GM21529 (cell line): ENCODE results near the gene BAG5.
"Not testable (repeated sequence)": the region's sequence is repeated elsewhere in the genome, so short reads cannot be mapped to it uniquely, and the experiment has no call there.

ENCODE experiments used
- ATAC-seq: cut with Tn5 transposase; IDR thresholded peaks from one replicate; pipeline ENCODE4 v1.9.1; 2021; ENCODE audit not compliant: unreplicated experiment

Gene BAG5

GRCh38 chr14:103562429-103563225 lies at the start of gene BAG5, which contains the start of gene COA8:
TSS of gene BAG5 (minus strand) at chr14:103562657. CDS start at chr14:103561164, 1,493 bp downstream.
TSS of gene COA8 (plus strand) at chr14:103562960. CDS start at chr14:103563002, 42 bp downstream.
- ATAC-seq: peak; percentile 73

- no peak for ATAC-seq
Measured at GRCh38 chr14:103611215-103611614, 48.8 kb upstream of the BAG5 start.

DNA sequence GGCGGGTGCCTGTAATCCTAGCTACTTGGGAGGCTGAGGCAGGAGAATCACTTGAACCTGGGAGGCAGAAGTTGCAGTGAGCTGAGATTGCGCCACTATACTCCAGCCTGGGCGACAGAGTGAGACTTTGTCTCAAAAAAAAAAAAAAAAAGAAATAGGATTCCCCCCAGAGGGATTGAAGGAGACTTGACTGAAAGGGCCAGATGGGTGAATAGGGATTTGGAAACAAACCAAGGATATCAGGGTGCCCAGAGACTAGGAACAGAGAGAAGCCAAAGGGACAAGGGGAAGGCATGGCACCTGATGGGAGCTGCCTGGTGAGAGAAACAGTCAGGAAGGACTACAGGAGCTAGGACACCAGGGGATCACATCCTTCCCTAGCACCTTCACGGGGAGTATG lies 46.6 kb upstream of the BAG5 start:
- ATAC-seq: not testable (repeated sequence)

DNA sequence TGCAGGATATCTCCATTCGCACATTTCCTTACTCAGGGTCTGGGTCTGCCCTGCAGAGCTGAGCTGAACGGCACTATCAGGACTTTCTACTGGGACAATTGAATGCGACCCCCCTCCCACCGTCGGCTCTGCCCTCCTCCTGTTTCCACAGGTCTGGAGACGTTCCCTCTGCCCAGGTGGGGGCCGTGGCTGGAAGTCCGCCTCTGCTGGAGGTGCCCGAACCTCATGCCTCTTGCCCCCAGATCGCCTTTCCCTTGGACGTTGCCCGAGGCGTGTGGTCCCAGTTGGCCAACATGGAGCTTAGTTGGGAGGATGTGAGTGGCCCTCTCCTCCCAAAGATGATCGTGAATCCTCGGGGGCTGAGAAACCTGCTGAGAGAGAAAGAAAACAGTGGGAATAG lies 45.4 kb upstream of the BAG5 start:
- no peak for ATAC-seq

DNA sequence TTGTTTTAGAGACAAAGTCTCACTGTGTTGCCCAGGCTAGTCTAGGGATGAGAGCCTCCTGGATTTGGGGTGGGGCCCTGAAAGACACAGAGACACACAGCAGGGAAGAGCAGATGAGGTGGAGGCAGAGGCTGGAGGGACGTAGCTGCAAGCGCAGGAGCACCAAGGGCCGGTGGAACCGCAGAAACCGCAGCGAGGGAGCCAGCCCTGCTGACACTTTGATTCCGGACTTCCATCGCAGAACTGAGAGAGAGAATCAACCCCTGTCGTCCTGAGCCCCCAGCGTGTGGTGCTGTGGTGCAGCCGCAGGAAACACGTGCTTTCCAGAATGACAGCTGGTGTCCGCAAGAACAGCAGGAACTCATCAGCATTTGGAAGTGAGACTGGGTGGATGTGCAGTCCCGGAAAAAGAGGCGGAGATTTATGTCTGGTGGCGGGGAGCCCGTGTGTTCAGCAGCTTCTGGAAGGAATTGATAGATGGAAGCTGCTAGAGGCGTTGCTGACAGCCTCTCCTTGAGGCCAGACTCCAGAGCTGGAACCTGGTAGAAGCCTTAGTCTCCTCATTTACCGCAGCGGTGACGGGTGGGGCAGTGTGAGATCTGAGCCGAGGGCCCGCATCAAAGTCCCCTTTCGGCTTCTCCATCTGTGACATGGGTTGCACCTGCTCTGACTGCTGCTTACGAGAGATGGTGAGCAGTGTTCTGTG lies 44.7 kb upstream of the BAG5 start:
- peak; percentile 80 for ATAC-seq

DNA sequence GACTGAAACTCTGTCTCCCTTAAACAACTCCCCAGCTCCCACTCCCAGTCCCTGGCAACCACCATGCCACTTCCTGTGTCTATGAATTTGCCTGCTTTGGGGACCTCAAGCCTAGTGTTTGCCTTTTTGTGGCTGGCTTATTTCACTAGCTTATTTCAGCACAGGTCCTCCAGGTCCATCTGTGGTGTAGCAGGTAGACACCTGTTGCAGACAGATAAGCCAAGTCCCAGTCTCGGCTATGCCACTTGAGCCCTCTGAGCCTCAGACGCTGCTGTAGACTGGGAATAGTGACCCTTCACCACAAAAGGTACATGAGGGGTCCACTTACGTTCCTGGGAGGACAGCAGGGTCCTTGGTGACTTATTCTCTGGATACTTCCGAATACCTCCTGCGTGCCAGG lies 42.2 kb upstream of the BAG5 start:
- no peak for ATAC-seq

DNA sequence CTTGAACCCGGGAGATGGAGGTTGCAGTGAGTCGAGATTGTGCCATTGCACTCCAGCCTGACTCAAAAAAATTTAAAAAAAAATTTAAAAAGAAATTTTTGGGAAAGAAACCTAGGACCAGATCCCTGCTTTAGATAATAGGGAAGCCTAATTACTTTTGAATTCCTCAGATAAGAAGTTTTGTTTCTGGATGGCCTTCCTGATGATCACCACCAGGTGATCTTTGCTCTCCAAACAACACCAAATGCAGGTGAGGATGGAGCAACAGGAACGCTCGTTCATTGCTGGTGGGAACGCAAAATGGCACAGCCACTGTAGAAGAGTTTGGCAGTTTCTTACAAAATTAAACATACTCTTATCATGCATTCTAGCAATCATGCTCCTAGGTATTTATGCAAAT lies 38.0 kb upstream of the BAG5 start:
- ATAC-seq: no peak

DNA sequence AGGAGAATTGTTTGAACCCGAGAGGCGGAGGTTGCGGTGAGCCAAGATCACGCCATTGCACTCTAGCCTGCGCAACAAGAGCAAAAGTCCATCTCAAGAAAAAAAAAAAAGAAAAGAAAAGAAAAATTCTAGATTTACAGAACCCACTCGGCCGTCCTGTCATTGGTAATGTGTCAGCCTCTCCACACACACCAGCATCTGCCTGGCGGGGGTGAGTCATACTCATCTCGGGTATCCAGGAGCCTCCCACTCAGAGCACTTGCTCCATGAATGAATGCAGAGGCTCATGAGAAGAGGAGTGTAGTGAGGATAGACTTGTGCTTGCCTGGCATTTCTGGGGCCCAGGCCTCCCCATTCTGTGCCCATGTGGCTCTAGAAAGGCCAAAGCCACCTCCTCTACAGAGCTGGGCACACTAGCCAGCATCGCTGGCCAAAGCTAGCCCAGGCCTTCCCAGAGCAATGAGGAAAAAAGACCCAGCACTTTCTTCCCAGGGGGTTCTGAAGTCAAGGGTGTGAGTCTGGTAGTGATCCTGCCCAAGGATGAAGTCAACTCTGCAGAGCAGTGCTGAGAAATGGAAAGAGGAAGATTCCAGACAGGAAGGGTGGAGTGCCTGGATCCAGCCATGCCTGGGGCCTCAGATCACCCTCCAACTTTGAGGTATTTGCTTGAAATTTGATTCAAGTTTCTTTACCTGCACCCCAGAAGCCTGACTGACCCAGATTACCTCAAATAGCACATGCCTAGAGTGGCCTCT lies 35.3 kb upstream of the BAG5 start:
- no peak for ATAC-seq

- ATAC-seq: peak; percentile 3
Measured at GRCh38 chr14:103594265-103594664, 31.8 kb upstream of the BAG5 start.

DNA sequence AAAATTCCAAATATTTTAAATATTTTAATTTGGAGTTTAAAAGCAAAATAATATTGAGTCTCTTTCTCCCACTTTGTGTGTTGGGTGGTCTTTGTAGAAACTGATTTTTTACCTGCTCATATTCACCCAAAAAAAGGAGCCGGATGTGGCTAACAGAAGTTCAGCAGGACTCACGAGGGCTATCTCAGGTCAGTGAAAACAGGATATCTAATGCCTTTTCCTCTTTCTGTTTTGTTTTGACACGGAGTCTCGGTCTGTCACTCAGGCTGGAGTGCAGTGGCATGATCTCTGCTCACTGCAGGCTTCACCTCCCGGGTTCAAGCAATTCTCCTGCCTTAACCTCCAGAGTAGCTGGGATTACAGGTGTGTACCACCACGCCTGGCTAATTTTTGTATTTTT lies 31.1 kb upstream of the BAG5 start:
- peak; percentile 96 for ATAC-seq

GRCh38 chr14:103584326-103584915 lies 22.0 kb upstream of the BAG5 start:
- no peak for ATAC-seq

DNA sequence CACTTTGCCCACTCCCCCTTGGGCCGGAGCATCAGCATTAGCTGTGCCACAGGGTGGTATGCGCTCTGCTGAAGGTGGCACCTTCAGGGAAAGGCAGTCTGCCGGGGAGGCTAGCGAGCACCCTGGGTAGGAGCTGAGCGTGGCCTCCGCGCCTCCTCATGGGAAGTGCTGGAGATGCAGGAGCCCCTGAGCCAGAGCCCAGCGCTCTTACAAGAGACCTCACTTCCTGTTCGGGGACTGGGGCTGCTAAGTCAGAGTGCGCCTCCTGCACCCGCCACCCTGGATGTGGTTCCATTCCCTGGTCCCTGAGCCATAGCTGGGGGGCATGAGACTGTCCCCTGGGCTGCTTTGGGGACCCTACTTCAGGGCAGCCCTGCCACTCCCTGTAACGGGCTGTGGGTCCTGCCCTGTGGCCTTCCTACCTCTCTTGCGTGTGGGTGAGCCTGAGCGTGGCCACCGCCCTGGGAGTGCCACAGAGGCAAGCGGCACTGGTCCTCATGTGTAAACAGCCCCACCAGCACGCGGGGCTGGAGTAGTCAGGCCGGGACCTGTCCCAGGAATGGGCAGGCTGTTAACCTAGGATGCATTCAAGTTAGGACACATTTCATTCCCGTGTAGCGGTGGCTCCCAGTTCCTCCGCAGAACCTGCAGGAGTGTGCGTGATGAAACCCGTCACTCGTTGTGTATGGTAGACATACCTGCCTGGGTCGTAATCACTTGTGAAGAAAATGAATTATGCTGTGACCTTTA lies 19.7 kb upstream of the BAG5 start:
- no peak for ATAC-seq

GRCh38 chr14:103581206-103581605 lies 18.7 kb upstream of the BAG5 start:
- ATAC-seq: no peak

GRCh38 chr14:103578401-103579075 lies 16.1 kb upstream of the BAG5 start:
- no peak for ATAC-seq

GRCh38 chr14:103576371-103577024 lies 14.0 kb upstream of the BAG5 start:
- no peak for ATAC-seq

DNA sequence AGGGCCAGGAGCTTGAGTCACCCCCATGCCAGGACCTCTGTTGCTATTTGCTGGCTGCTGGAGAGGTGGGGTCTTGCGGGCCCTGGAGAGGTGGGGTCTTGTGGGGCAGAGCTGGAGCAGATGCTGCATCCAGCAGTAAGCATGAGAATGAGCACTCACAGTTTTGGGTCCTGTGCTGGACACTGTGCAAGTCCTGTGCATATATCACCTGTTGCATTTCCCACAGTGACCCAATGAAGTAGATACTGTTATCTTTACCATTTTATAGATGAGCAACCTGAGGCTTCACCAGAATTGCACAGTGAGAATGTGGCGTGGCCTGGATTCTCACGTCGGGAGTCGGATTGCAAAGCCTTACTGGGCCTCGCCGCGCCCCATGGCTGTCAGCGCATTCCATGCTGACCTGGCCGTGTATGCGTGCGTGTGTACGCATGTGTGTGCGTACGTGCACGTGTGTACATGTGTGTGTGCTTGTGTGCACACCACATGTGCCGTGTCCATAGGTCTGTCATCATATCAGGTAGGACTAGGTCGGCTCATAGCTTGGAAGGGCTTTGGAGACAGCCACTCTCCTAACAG lies 12.3 kb upstream of the BAG5 start:
- no peak for ATAC-seq

DNA sequence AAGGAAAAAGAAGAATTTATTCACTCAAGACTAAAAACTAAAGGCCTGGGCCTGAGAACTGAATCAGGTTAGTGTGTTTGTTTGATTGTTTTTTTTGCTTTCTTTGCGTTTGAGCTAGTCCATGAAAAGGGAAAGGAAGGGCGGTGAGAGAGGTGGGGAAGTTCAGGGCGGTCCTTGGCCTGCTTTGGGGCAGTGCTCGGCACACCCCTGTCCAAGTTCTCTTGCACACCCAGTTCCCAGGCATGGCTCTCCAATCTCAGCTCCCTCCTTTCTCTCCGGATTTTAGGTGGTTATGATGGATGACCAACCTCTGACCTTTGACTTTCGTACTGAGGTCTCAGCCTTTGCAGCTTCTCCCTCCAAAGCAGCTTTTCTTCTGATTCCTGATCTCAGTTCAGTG lies 11.6 kb upstream of the BAG5 start:
- no peak for ATAC-seq

DNA sequence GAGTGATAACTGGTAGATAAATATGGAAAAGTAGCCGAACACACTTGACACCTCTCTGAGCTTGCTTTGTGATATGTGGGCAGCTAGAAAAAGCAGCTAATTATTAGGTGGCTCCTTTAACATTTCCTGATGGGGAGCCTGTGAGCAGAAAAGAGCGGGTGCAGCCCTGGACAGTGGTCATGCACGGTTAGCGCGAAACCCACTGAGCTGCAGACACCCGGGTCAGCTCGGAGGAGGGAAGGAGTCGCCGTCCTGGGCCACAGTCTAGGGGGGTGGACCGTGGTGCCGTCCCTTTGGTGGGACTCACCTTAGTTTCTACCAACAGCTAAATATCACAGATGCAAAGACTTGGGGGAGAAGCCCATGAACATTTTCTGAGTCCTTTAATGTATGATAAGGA lies 7.0 kb upstream of the BAG5 start:
- ATAC-seq: no peak

DNA sequence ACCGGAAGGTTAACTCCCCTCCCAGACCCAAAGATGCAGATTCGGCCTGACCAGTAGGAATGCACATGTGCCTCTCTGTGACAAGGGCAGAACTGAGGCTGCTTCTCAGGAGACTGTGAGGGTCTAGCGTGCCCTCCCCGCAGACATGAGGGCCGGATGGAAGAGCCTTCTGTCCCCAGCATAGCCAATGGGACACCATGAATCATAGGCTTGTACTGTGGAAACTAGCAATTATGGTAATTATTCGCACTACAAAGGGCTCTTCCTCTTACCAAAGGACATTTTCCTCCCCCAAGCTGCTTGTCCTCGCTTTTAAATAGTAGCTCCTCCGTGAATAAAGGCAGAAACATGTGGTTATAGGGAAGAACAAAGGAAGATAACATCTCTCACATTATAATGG lies 6.5 kb upstream of the BAG5 start:
- no peak for ATAC-seq
